SK-N-SH treated with all-trans-retinoic acid at 6 μM for 48 hours (cell line): ENCODE results near the gene VWDE.
A peak's percentile ranks its signal among the peaks of the same experiment; 100 is the strongest.
"Not testable (repeated sequence)": the region's sequence is repeated elsewhere in the genome, so short reads cannot be mapped to it uniquely, and the experiment has no call there.

Source experiments
- ATAC-seq: fragments of 200-7000 bp; cut with Tn5 transposase; 3 replicates; pipeline ENCODE4 v1.9.1; 2020; ENCODE audit warnings: mild to moderate bottlenecking, moderate library complexity
- BACH2 ChIP-seq: fragments of 250-450 bp; sonication (Bioruptor Pico); IDR thresholded peaks from 2 replicates; pipeline ENCODE4 v1.9.0; 2021; ENCODE audit warnings: mild to moderate bottlenecking, borderline replicate concordance
- ESRRG ChIP-seq: fragments of 250-450 bp; sonication (Bioruptor Pico); IDR thresholded peaks from 2 replicates; pipeline ENCODE4 v1.6.1; 2021; ENCODE audit warnings: mild to moderate bottlenecking
- GLIS3 ChIP-seq: fragments of 250-450 bp; sonication (Bioruptor Pico); IDR thresholded peaks from 2 replicates; pipeline ENCODE4 v1.5.0; 2020; ENCODE audit warnings: mild to moderate bottlenecking, moderate library complexity
- ISL1 ChIP-seq: fragments of 250-450 bp; sonication (Bioruptor Pico); IDR thresholded peaks from 2 replicates; pipeline ENCODE4 v2.1.2; 2022; ENCODE audit warnings: mild to moderate bottlenecking, moderate library complexity
- SNAI2 ChIP-seq: fragments of 250-450 bp; sonication (Bioruptor Pico); IDR thresholded peaks from 2 replicates; pipeline ENCODE4 v1.5.0; 2020; ENCODE audit warnings: mild to moderate bottlenecking, moderate library complexity
- TCF4 ChIP-seq: fragments of 250-450 bp; sonication (Bioruptor Pico); IDR thresholded peaks from 2 replicates; pipeline ENCODE4 v1.8.0; 2021; ENCODE audit warnings: mild to moderate bottlenecking, moderate library complexity, borderline replicate concordance
- TOX ChIP-seq: fragments of 250-450 bp; sonication (Bioruptor Pico); IDR thresholded peaks from 2 replicates; pipeline ENCODE4 v1.8.0; 2021; ENCODE audit warnings: mild to moderate bottlenecking, moderate library complexity, borderline replicate concordance
- ZC3H10 ChIP-seq: fragments of 250-450 bp; sonication (Bioruptor Pico); IDR thresholded peaks from 2 replicates; pipeline ENCODE4 v1.5.1; 2021; ENCODE audit warnings: mild to moderate bottlenecking, moderate library complexity
- ZFP30 ChIP-seq: fragments of 450-650 bp; formaldehyde crosslinking; IDR thresholded peaks from 2 replicates; pipeline ENCODE4 v1.5.0; 2022; ENCODE audit warnings: mild to moderate bottlenecking, moderate library complexity
- TF ChIP-seq, protein P1 (sequence below): fragments of 250-450 bp; sonication (Bioruptor Pico); IDR thresholded peaks from 2 replicates; pipeline ENCODE4 v1.8.0; 2020; ENCODE audit warnings: mild to moderate bottlenecking, moderate library complexity, borderline replicate concordance
- TF ChIP-seq, protein P2 (sequence below): fragments of 250-450 bp; sonication (Bioruptor Pico); IDR thresholded peaks from 2 replicates; pipeline ENCODE4 v1.8.0; 2021; ENCODE audit warnings: low read depth, mild to moderate bottlenecking, moderate library complexity, borderline replicate concordance
- TF ChIP-seq, protein P3 (sequence below): fragments of 250-450 bp; sonication (Bioruptor Pico); IDR thresholded peaks from 2 replicates; pipeline ENCODE4 v1.5.1; 2020; ENCODE audit warnings: low read depth, mild to moderate bottlenecking, moderate library complexity
- TF ChIP-seq, protein P4 (sequence below): fragments of 250-450 bp; sonication (Bioruptor Pico); IDR thresholded peaks from 2 replicates; pipeline ENCODE4 v1.5.0; 2020; ENCODE audit warnings: mild to moderate bottlenecking, moderate library complexity
- TF ChIP-seq, protein P5 (sequence below): fragments of 250-450 bp; sonication (Bioruptor Pico); IDR thresholded peaks from 2 replicates; pipeline ENCODE4 v1.5.1; 2021; ENCODE audit warnings: mild to moderate bottlenecking, moderate library complexity

The VWDE gene

DNA sequence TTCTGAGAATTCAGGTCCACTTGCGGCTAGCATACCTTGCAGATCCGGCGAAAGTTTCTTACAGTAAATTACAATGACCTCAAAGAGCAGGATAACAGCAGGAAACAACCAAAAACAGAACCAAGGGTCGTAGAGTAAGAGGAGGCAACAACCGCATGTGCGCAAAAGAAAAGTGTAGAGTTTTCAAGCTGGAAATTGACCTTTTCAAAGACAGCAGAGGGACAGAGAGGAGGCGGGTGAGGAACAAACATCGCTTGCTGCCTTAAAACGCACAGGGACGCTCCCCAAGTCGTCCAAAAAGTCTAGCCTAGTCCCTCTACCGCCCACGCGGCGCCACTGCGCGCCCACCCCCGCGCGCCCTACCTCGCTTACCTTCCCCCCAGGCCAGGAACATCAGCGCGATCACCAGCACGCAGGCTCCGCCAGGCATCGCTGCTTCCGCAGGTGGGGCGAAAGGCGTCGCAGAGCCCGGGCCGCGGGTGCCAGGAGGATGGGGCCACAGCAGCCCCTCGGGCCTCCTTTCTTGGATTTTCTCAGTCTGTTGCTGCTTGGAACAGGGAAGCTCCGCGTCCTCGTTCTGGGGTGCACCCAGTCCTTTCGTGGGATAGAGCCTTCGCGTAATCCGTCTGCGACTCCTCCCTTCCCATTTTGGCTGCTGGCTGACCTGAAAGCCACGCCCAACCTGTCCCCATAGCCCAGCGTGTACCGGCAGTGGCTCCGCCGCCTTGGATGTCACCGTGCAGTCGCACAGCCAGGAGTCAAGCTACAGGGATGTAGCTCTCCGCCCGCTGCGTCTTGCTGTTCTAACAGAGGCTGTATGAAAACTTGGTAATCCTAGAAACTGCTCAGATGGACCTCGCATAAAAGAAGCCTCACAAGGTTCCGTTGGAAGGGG lies at the start of gene VWDE:
Gene VWDE, minus strand, starts transcription at position 579 of the 895 bp plus-strand sequence. Its CDS starts 149 bp downstream, at position 430.
- peak; percentile 77 for ATAC-seq
- TF ChIP-seq, protein P1, sequence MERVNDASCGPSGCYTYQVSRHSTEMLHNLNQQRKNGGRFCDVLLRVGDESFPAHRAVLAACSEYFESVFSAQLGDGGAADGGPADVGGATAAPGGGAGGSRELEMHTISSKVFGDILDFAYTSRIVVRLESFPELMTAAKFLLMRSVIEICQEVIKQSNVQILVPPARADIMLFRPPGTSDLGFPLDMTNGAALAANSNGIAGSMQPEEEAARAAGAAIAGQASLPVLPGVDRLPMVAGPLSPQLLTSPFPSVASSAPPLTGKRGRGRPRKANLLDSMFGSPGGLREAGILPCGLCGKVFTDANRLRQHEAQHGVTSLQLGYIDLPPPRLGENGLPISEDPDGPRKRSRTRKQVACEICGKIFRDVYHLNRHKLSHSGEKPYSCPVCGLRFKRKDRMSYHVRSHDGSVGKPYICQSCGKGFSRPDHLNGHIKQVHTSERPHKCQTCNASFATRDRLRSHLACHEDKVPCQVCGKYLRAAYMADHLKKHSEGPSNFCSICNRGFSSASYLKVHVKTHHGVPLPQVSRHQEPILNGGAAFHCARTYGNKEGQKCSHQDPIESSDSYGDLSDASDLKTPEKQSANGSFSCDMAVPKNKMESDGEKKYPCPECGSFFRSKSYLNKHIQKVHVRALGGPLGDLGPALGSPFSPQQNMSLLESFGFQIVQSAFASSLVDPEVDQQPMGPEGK (CRISPR knock-in tag), result peak; percentile 55; the same call in 1 of the 2 replicates
- TF ChIP-seq, protein P2, sequence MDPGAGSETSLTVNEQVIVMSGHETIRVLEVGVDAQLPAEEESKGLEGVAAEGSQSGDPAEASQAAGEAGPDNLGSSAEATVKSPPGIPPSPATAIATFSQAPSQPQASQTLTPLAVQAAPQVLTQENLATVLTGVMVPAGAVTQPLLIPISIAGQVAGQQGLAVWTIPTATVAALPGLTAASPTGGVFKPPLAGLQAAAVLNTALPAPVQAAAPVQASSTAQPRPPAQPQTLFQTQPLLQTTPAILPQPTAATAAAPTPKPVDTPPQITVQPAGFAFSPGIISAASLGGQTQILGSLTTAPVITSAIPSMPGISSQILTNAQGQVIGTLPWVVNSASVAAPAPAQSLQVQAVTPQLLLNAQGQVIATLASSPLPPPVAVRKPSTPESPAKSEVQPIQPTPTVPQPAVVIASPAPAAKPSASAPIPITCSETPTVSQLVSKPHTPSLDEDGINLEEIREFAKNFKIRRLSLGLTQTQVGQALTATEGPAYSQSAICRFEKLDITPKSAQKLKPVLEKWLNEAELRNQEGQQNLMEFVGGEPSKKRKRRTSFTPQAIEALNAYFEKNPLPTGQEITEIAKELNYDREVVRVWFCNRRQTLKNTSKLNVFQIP (CRISPR knock-in tag), result no peak

DNA sequence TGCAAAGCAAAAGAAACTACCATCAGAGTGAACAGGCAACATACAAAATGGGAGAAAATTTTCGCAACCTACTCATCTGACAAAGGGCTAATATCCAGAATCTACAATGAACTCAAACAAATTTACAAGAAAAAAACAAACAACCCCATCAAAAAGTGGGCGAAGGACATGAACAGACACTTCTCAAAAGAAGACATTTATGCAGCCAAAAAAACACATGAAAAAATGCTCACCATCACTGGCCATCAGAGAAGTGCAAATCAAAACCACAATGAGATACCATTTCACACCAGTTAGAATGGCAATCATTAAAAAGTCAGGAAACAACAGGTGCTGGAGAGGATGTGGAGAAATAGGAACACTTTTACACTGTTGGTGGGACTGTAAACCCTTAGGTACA lies 49.5 kb upstream of the VWDE start:
- not testable (repeated sequence) for ATAC-seq

DNA sequence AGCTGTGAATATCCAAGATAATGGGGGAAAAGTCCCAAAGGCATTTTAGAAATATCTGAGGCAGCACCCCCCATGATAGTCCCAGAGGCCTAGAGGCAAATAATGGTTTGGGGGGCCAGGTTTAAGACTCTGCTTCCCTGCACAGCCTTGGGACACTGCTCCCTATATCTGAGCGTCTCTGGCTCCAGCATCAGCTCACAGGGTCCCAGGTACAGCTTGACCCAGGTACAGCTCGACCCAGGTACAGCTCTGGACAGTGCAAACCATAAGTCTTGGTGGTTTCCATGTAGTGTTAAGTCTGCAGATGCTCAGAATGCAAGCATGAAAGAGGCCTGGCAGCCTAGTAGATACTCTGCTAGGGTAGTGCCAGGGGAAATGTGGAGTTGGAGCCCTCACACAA lies 47.0 kb upstream of the VWDE start:
- ATAC-seq, result no peak

DNA sequence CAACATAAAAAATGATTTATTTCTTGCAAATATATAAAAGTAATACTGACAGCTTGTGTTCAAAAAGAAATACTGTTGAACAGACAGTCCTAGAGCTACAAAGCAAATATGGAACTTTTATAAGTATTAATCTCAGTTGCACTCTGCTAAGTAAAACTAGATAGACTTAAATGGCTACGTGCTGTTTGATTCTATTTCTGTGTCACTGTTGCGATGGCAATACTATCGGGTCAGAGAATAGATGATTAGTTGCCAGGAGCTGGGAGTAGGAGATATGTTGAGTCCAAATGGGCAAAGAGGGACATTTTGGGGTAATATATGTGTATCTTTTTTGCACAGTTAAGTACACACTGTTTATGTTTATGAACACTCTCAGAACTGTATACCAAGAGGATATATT lies 41.1 kb upstream of the VWDE start:
- TF ChIP-seq, protein P2 (CRISPR knock-in tag), result no peak
- TF ChIP-seq TCF4 (no peak), ESRRG (CRISPR knock-in tag) (no peak), GLIS3 (CRISPR knock-in tag) (no peak)
- TF ChIP-seq, protein P3, sequence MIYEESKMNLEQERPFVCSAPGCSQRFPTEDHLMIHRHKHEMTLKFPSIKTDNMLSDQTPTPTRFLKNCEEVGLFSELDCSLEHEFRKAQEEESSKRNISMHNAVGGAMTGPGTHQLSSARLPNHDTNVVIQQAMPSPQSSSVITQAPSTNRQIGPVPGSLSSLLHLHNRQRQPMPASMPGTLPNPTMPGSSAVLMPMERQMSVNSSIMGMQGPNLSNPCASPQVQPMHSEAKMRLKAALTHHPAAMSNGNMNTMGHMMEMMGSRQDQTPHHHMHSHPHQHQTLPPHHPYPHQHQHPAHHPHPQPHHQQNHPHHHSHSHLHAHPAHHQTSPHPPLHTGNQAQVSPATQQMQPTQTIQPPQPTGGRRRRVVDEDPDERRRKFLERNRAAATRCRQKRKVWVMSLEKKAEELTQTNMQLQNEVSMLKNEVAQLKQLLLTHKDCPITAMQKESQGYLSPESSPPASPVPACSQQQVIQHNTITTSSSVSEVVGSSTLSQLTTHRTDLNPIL (CRISPR knock-in tag), result no peak
- no peak for ATAC-seq

More for the DNA sequence above, 47.0 kb upstream of the VWDE start:
- TF ChIP-seq, protein P2 (CRISPR knock-in tag), result no peak
- no peak for TF ChIP-seq ZC3H10 (CRISPR knock-in tag)
- TF ChIP-seq BACH2 (CRISPR knock-in tag), result no peak
- no peak for TF ChIP-seq SNAI2 (CRISPR knock-in tag)
- no peak for TF ChIP-seq TCF4
- no peak for TF ChIP-seq TOX (CRISPR knock-in tag)
- TF ChIP-seq, protein P4, sequence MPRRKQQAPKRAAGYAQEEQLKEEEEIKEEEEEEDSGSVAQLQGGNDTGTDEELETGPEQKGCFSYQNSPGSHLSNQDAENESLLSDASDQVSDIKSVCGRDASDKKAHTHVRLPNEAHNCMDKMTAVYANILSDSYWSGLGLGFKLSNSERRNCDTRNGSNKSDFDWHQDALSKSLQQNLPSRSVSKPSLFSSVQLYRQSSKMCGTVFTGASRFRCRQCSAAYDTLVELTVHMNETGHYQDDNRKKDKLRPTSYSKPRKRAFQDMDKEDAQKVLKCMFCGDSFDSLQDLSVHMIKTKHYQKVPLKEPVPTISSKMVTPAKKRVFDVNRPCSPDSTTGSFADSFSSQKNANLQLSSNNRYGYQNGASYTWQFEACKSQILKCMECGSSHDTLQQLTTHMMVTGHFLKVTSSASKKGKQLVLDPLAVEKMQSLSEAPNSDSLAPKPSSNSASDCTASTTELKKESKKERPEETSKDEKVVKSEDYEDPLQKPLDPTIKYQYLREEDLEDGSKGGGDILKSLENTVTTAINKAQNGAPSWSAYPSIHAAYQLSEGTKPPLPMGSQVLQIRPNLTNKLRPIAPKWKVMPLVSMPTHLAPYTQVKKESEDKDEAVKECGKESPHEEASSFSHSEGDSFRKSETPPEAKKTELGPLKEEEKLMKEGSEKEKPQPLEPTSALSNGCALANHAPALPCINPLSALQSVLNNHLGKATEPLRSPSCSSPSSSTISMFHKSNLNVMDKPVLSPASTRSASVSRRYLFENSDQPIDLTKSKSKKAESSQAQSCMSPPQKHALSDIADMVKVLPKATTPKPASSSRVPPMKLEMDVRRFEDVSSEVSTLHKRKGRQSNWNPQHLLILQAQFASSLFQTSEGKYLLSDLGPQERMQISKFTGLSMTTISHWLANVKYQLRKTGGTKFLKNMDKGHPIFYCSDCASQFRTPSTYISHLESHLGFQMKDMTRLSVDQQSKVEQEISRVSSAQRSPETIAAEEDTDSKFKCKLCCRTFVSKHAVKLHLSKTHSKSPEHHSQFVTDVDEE, result no peak
- TF ChIP-seq, protein P5, sequence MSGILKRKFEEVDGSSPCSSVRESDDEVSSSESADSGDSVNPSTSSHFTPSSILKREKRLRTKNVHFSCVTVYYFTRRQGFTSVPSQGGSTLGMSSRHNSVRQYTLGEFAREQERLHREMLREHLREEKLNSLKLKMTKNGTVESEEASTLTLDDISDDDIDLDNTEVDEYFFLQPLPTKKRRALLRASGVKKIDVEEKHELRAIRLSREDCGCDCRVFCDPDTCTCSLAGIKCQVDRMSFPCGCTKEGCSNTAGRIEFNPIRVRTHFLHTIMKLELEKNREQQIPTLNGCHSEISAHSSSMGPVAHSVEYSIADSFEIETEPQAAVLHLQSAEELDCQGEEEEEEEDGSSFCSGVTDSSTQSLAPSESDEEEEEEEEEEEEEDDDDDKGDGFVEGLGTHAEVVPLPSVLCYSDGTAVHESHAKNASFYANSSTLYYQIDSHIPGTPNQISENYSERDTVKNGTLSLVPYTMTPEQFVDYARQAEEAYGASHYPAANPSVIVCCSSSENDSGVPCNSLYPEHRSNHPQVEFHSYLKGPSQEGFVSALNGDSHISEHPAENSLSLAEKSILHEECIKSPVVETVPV, result no peak
- TF ChIP-seq ZFP30, result no peak
- no peak for TF ChIP-seq ISL1 (CRISPR knock-in tag)
